Measurements from ENCODE around the gene LSM10.
A peak's percentile ranks its signal among the peaks of the same experiment; 100 is the strongest.

Gene LSM10

GRCh38 chr1:36406440-36406839, 8.7 kb upstream of the LSM10 start:
- DNase-seq: no peak

- DNase-seq: no peak
Measured at GRCh38 chr1:36402504-36402890, 4.8 kb upstream of the LSM10 start.

GRCh38 chr1:36401602-36402503, 4.1 kb upstream of the LSM10 start:
- no peak for DNase-seq

- peak; percentile 82 for DNase-seq
Measured at GRCh38 chr1:36400825-36401601, 3.3 kb upstream of the LSM10 start.

- no peak for DNase-seq
Measured at GRCh38 chr1:36400514-36400824, 2.8 kb upstream of the LSM10 start.

- DNase-seq: no peak
Measured at GRCh38 chr1:36398370-36398977, 766 bp upstream of the LSM10 start.

GRCh38 chr1:36397083-36397377, 678 bp downstream of the LSM10 start:
- DNase-seq: no peak

- no peak for DNase-seq
Measured at GRCh38 chr1:36396359-36396758, 1.3 kb downstream of the LSM10 start.

- no peak for DNase-seq
Measured at GRCh38 chr1:36393686-36394085, 4.0 kb downstream of the LSM10 start.

- DNase-seq: no peak
Measured at GRCh38 chr1:36392836-36393235, 4.9 kb downstream of the LSM10 start.

- DNase-seq: no peak
Measured at GRCh38 chr1:36391271-36391670, 6.4 kb downstream of the LSM10 start.

- no peak for DNase-seq
Measured at GRCh38 chr1:36390411-36390810, 7.3 kb downstream of the LSM10 start.

GRCh38 chr1:36389999-36390398, 7.7 kb downstream of the LSM10 start:
- DNase-seq: no peak

GRCh38 chr1:36389261-36389660, 8.4 kb downstream of the LSM10 start:
- no peak for DNase-seq

GRCh38 chr1:36387141-36387949, 10.4 kb downstream of the LSM10 start:
- no peak for DNase-seq

GRCh38 chr1:36386265-36387140, 11.2 kb downstream of the LSM10 start:
- peak; percentile 89 for DNase-seq

GRCh38 chr1:36385410-36386264, 12.1 kb downstream of the LSM10 start, which contains the start of gene STK40:
TSS of gene STK40 (minus strand) at chr1:36385924. CDS start at chr1:36361332, 24,592 bp downstream.
- DNase-seq: peak; percentile 99

- DNase-seq: peak; percentile 56
Measured at GRCh38 chr1:36384542-36385409, 12.9 kb downstream of the LSM10 start.

GRCh38 chr1:36383240-36383639, 14.5 kb downstream of the LSM10 start:
- DNase-seq: no peak

GRCh38 chr1:36382669-36383068, 15.0 kb downstream of the LSM10 start:
- DNase-seq: no peak

Data from left hindlimb (tissue), 1 donor.